Placental epithelial cell (primary cell): ENCODE data around the gene SEMA3E. TPM values are rescaled to one million over a fixed set of nuclear protein-coding genes. Genes with fewer than 3 reads are reported as not detected.

Experiments
- small RNA-seq: library from RNA; depleted of rRNA; stranded (forward); fragments of <200 nt; gene quantifications from one replicate; pipeline ENCODE3, GENCODE V24; 2012
- total RNA-seq: library from RNA; depleted of rRNA; stranded (reverse); fragments of >200 nt; gene quantifications from 2 replicates; pipeline ENCODE4 v1.2.3, GENCODE V29; 2012

Gene SEMA3E
- under 0.01 and 0.11 TPM in 2 replicates for total RNA-seq

DNA sequence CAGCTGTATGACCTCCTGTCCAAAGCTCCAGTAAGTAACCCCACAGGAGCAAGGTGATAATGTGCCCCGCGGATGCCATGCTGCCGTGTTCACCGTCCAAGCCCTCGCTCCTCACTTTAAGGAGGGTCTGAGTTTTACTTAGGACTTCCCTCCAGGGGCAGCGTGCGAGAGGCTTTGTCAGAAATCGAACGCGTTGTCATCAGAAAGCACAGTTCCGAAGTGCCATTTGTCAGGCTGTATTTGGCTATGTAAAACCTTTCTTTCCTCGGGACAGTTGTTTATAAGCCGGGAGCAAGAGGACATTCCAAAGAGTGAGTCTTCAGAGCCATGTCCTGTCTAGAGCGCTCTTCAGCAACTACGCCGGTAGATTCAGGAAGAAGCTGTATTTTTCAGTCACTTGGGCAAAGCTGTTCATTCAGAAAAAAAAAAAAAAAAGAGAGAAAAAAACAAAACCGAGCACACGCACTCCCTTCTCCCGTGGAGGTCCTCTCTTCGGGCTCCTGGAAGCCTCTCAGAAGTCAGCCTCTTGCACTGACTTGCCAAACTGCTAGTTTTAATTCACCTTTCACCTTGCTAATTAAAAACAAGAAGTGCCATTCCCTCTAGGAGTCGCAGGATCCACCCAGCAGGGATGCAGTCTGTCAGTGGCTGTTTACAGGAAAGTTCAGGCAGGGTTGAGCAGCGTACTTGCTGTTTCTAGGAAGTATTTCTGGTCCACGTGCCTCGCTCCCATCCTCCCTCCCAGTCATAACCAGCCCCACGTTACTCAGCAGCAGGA lies at the start of gene SEMA3E:
TSS of gene SEMA3E (minus strand) at position 676 of the 778 bp plus-strand sequence.

Small RNA genes lying within 50 kb of the gene (small RNA-seq; reads per million reads assigned to genes)
- not detected for gene AC079987.1
